Endodermal cell (in vitro differentiated cells): ENCODE results near the gene CEP170B. TPM values are rescaled to one million over a fixed set of nuclear protein-coding genes. Genes with fewer than 3 reads are reported as not detected.

ENCODE experiments used
- DNase-seq: peaks from one replicate; pipeline ENCODE4 v3.0.0-alpha.2; 2017
- H3K27ac ChIP-seq: 2 replicates; pipeline ENCODE4 v1.5.1; 2013; ENCODE audit warnings: mild to moderate bottlenecking, low read depth, low read length, moderate library complexity
- H3K27me3 ChIP-seq: 2 replicates; pipeline ENCODE4 v1.6.1; 2013; ENCODE audit warnings: mild to moderate bottlenecking, low read length, moderate library complexity; ENCODE audit not compliant: insufficient read depth, control insufficient read depth, poor library complexity, severe bottlenecking
- H3K36me3 ChIP-seq: 2 replicates; pipeline ENCODE4 v1.7.0; 2013; ENCODE audit warnings: mild to moderate bottlenecking, low read length, moderate library complexity; ENCODE audit not compliant: control insufficient read depth, insufficient read depth
- H3K4me1 ChIP-seq: one replicate; pipeline ENCODE4 v1.7.0; 2013; ENCODE audit warnings: low read length; ENCODE audit not compliant: control insufficient read depth, insufficient read depth
- H3K4me3 ChIP-seq: 2 replicates; pipeline ENCODE4 v1.5.1; 2013; ENCODE audit warnings: mild to moderate bottlenecking, low read length, moderate library complexity
- H3K9ac ChIP-seq: 2 replicates; pipeline ENCODE4 v1.6.1; 2013; ENCODE audit warnings: mild to moderate bottlenecking, low read length, moderate library complexity; ENCODE audit not compliant: poor library complexity, severe bottlenecking; ENCODE audit errors: extremely low read depth
- H3K9me3 ChIP-seq: 2 replicates; pipeline ENCODE4 v1.6.1; 2013; ENCODE audit warnings: mild to moderate bottlenecking, low read length, moderate library complexity; ENCODE audit not compliant: control insufficient read depth
- H3K27ac Mint-ChIP-seq: 2 replicates; pipeline ENCODE4 v1.8.0; 2020; ENCODE audit warnings: mixed read lengths
- H3K27me3 Mint-ChIP-seq: 2 replicates; pipeline ENCODE4 v1.8.0; 2021; ENCODE audit warnings: mild to moderate bottlenecking, mixed read lengths; ENCODE audit not compliant: insufficient read depth
- H3K36me3 Mint-ChIP-seq: 2 replicates; pipeline ENCODE4 v1.8.0; 2020; ENCODE audit warnings: low read depth, mixed read lengths
- H3K4me1 Mint-ChIP-seq: 2 replicates; pipeline ENCODE4 v1.8.0; 2020; ENCODE audit warnings: mixed read lengths
- H3K4me3 Mint-ChIP-seq: 2 replicates; pipeline ENCODE4 v1.8.0; 2020; ENCODE audit warnings: mild to moderate bottlenecking, moderate library complexity, mixed read lengths
- H3K9me3 Mint-ChIP-seq: 2 replicates; pipeline ENCODE4 v1.8.0; 2020; ENCODE audit warnings: mild to moderate bottlenecking, mixed read lengths
- WGBS, 2 experiments: methylation state at CpG; one replicate each; pipeline versions ENCODE4 v1.1.5 to v1.1.7; 2013; ENCODE audit warnings: missing lambda C conversion rate in 2 of 2, mixed read lengths in 1 of 2; ENCODE audit not compliant: insufficient coverage in 1 of 2, insufficient read length in 1 of 2; 5-methylcytosine and 5-hydroxymethylcytosine counted together
- total RNA-seq, 2 donors: library from RNA; stranded (reverse); fragmentation: NEBNext Ultra II Directional in 1 of 2; extraction: Animal tissue kit (Norgen Biotek cat#: 25700) in 1 of 2; gene quantifications; 2 replicates in 1 of 2; 3 replicates in 1 of 2; pipeline ENCODE4 v1.2.1, GENCODE V29; 2021
- TF ChIP-seq, protein P1 (sequence below): fragments of 200-600 bp; sonication (generic); conservative IDR thresholded peaks from 2 replicates; pipeline ENCODE4 v1.5.0; 2021; ENCODE audit warnings: antibody characterized with exemption, mild to moderate bottlenecking

Gene CEP170B
- total RNA-seq, 2 donors from 2014 or later: 38.9 to 43.1 TPM

- Histone ChIP-seq H3K36me3 (no peaks in the 10 kb centered on the region), H3K9ac (peak overlapping the region; percentile 51), H3K9me3 (no peaks in the 10 kb centered on the region), H3K4me3 (peak overlapping the region; percentile 71), H3K27ac (no peak overlapping the region), H3K27me3 (peaks cover 17% of the 10 kb centered on the region), H3K4me1 (peaks cover 10% of the 10 kb centered on the region)
- Mint-ChIP-seq H3K4me3 (peak overlapping the region; percentile 64), H3K9me3 (peaks cover 6% of the 10 kb centered on the region), H3K4me1 (peaks cover 13% of the 10 kb centered on the region), H3K27me3 (peaks cover 50% of the 10 kb centered on the region), H3K27ac (peak overlapping the region; percentile 81), H3K36me3 (peaks cover 2% of the 10 kb centered on the region)
- 45 to 49% methylated on average over 19 to 27 of the region's 27 CpGs for WGBS, 2 experiments
- TF ChIP-seq, protein P1, sequence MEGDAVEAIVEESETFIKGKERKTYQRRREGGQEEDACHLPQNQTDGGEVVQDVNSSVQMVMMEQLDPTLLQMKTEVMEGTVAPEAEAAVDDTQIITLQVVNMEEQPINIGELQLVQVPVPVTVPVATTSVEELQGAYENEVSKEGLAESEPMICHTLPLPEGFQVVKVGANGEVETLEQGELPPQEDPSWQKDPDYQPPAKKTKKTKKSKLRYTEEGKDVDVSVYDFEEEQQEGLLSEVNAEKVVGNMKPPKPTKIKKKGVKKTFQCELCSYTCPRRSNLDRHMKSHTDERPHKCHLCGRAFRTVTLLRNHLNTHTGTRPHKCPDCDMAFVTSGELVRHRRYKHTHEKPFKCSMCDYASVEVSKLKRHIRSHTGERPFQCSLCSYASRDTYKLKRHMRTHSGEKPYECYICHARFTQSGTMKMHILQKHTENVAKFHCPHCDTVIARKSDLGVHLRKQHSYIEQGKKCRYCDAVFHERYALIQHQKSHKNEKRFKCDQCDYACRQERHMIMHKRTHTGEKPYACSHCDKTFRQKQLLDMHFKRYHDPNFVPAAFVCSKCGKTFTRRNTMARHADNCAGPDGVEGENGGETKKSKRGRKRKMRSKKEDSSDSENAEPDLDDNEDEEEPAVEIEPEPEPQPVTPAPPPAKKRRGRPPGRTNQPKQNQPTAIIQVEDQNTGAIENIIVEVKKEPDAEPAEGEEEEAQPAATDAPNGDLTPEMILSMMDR: peak; percentile 37
- peak; percentile 83 for DNase-seq
Observed at GRCh38 chr14:104844306-104845032, 20.6 kb upstream of the CEP170B start.

DNA sequence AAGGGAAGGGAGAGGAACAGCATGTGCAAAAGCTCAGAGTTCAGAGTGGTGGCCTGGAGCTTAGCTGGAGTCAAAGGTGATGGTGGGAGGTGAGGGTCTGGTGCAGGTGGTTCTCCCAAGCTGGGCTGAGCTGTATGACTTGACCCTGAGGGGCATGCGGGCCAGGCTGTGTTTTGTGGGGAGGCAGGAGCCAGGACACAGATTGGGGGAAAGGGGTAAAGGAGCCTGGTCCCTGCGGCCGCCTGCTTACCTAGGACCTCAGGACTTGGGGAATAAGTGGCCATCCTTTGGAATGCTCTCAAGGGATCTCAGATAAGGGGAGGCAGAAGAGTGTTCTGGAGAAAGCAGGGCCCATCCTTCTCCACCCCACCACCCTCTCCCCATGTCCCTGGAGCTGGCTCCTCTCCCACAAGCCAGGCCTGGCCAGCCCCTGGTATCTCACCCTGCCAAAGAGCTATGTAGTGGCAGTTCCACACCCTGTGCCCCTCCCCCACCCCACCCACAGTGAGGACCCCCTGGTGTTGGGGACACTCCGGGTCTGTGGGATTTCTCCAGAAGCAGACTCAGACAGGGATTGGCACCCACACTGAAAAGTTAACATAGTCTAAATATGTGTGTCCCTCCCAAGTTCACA lies 19.9 kb upstream of the CEP170B start:
- no peak overlapping the region for H3K4me3 Mint-ChIP-seq
- no peaks in the 10 kb centered on the region for H3K36me3 ChIP-seq
- no peak overlapping the region for H3K27ac ChIP-seq
- H3K4me1 Mint-ChIP-seq: peaks cover 13% of the 10 kb centered on the region
- peaks cover 17% of the 10 kb centered on the region for H3K27me3 ChIP-seq
- TF ChIP-seq, protein P1: no peak
- no peak for DNase-seq
- WGBS, 2 experiments: 96 to 100% methylated on average over 1 to 4 of the region's 4 CpGs
- no peak overlapping the region for H3K9ac ChIP-seq
- peaks cover 10% of the 10 kb centered on the region for H3K4me1 ChIP-seq
- no peaks in the 10 kb centered on the region for H3K9me3 ChIP-seq
- peaks cover 6% of the 10 kb centered on the region for H3K9me3 Mint-ChIP-seq
- no peak overlapping the region for H3K27ac Mint-ChIP-seq
- H3K36me3 Mint-ChIP-seq: peaks cover 2% of the 10 kb centered on the region
- peaks cover 48% of the 10 kb centered on the region for H3K27me3 Mint-ChIP-seq
- no peak overlapping the region for H3K4me3 ChIP-seq

DNA sequence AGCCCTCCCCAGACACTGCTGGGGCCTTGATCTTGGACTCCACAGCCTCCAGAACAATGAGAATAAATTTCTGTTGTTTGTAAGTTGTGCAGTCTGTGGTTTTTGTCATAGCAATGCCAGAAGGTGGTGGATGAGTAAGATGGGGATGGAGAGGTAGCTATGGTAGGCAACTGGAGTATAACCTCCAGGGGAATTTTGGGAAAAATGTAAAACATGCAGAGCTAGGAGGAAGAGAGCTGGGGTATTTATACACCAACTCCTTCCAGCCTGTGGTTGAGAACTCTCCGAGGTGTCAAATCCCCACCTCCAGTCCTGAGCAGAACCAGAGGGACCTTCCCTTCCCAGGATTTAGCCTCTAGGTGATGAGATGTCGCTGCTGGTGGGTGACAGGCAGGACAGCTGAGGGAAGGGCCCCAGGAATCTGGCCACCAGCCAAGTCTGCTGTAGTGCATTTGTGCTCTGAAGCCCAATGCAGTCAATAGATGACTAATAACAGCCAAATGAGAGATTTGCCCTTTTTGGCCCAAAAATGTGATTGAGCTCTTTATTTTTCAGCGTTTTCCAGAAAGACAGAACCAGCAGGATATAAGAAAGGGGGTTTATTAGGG lies 19.1 kb upstream of the CEP170B start:
- Mint-ChIP-seq H3K9me3 (peaks cover 6% of the 10 kb centered on the region), H3K4me1 (peaks cover 13% of the 10 kb centered on the region), H3K27me3 (peaks cover 49% of the 10 kb centered on the region), H3K4me3 (no peak overlapping the region), H3K36me3 (peaks cover 2% of the 10 kb centered on the region), H3K27ac (no peak overlapping the region)
- Histone ChIP-seq H3K9me3 (no peaks in the 10 kb centered on the region), H3K4me1 (peaks cover 10% of the 10 kb centered on the region), H3K4me3 (no peak overlapping the region), H3K36me3 (no peaks in the 10 kb centered on the region), H3K27ac (no peak overlapping the region), H3K27me3 (peaks cover 17% of the 10 kb centered on the region), H3K9ac (no peak overlapping the region)
- no peak for DNase-seq
- TF ChIP-seq, protein P1: no peak
- 88 to 93% methylated on average over 3 of the region's 3 CpGs for WGBS, 2 experiments
